GM18526 (cell line): ENCODE data around the gene PCDH17.

ENCODE experiments used
- POLR2A ChIP-seq: IDR thresholded peaks from 3 replicates; pipeline ENCODE4 v1.6.1; 2011; ENCODE audit not compliant: insufficient read length; ENCODE audit errors: extremely low read depth

Gene PCDH17

DNA sequence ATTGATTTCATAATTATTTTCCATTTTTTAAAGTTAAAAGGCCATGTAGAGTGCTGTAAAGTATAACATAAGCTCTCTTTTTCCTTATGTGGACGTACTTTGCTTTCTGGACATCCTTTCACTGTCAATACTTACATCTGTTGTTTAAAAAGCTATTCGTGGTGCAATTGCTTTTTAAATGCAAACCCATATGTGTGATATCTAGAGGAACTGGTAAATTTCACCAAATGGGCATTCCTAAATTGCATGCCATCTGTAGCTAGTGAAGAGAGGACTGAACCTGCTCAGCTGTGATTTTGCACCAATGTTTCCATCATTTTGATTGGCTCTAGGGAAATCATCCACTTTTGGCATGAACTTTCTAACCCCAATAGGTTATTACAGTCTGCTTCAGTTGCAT, 129.4 kb downstream of the PCDH17 start:
- no peak for TF ChIP-seq POLR2A

GRCh38 chr13:57763689-57764088, 132.1 kb downstream of the PCDH17 start:
- TF ChIP-seq POLR2A: no peak
